ENCODE measurements around the gene CACNA2D3.

DNA sequence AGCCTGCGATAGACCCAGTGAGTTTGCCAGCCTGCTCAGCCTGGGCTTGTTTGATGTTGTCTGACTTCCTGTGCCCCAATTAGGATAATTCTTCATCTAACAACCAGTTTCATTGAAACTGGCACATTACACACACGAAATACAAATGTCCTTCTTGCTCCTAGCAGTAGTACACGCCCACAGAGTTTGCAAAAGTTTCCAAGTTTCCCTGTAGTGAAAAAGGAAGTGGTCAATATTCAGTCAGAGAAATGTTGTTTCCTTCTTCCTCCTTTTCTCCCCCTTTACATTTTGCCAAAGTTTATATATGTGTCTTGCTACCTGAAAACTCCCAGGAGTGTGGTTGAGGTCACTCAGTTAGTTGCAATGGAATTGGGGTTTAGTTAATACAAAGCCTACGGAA is 863.9 kb downstream of the CACNA2D3 start:
- no peak for TF ChIP-seq EZH2 (IDR thresholded peaks at IDR 0.05; ENCODE audit: low read length, unreplicated experiment)
- TF ChIP-seq CTCF (conservative IDR thresholded peaks at IDR 0.05; ENCODE audit: low read depth, low read length): no peak
- no peak for TF ChIP-seq EZH2phosphoT487 (IDR thresholded peaks at IDR 0.05; ENCODE audit: borderline replicate concordance, low read length)
